ENCODE results near the gene ZNF428.

Gene ZNF428

DNA sequence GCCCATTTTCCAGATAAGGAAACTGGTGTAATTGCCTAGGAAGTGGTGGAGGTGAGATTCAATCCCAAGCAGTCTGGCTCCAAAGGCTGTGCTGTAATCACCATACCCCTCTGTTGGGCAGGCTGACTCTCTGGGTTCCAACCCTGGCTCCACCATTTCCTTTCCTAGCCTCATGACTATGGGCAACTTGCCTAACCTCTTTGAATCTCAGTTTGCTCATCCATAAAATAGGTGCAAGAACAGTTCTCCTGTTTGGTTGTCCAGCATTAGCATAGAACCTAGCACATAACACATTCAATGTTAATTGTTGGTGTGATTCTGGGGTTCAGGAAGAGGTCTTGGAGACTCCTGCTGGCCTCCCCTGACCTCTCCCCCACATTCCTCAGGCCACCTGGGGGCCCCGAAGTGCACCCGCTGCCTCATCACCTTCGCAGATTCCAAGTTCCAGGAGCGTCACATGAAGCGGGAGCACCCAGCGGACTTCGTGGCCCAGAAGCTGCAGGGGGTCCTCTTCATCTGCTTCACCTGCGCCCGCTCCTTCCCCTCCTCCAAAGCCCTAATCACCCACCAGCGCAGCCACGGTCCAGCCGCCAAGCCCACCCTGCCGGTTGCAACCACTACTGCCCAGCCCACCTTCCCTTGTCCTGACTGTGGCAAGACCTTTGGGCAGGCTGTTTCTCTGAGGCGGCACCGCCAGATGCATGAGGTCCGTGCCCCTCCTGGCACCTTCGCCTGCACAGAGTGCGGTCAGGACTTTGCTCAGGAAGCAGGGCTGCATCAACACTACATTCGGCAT lies 20.8 kb downstream of the ZNF428 start:
- peaks cover 5% of the 10 kb centered on the region for H3K27me3 Mint-ChIP-seq
- DNase-seq, result no peak
- H3K4me1 Mint-ChIP-seq, result peaks cover 39% of the 10 kb centered on the region
- peak overlapping the region; percentile 90 for H3K4me3 Mint-ChIP-seq
- H3K27ac Mint-ChIP-seq, result peak overlapping the region; percentile 68
- no peaks in the 10 kb centered on the region for H3K9me3 Mint-ChIP-seq
- H3K36me3 Mint-ChIP-seq, result peaks cover 27% of the 10 kb centered on the region
- CTCF ChIA-PET, result no interaction called here

DNA sequence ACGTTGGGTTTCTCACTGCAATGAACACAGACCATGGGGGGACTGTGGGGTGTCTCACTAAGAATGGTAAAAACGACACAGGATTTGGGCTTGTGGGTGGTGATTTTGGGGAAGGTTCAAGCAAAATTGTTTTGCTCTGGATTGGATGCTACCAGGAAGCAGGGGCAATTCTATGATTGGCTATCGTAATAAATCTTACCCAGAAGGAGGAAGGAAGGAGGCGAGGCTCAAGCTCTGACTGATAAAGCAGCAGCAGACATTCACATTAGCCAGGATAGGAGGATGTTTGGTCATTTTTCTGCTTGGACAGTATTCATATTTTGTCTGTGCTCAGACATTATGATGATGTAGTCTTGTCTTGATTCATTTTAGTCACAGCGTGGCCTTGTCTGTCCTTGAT lies 21.6 kb downstream of the ZNF428 start:
- H3K27ac Mint-ChIP-seq, result peak overlapping the region; percentile 98
- no peaks in the 10 kb centered on the region for H3K9me3 Mint-ChIP-seq
- peak overlapping the region; percentile 90 for H3K4me3 Mint-ChIP-seq
- CTCF ChIA-PET, result interaction anchor here (1.0 to 5.6 kb wide), 3 partner anchors 9 to 78 kb away, joined by 3 to 129 read pairs (median 11); no protein-coding TSS in a partner anchor
- H3K27me3 Mint-ChIP-seq, result peaks cover 5% of the 10 kb centered on the region
- H3K36me3 Mint-ChIP-seq, result peaks cover 31% of the 10 kb centered on the region
- peaks cover 43% of the 10 kb centered on the region for H3K4me1 Mint-ChIP-seq
- DNase-seq, result no peak

DNA sequence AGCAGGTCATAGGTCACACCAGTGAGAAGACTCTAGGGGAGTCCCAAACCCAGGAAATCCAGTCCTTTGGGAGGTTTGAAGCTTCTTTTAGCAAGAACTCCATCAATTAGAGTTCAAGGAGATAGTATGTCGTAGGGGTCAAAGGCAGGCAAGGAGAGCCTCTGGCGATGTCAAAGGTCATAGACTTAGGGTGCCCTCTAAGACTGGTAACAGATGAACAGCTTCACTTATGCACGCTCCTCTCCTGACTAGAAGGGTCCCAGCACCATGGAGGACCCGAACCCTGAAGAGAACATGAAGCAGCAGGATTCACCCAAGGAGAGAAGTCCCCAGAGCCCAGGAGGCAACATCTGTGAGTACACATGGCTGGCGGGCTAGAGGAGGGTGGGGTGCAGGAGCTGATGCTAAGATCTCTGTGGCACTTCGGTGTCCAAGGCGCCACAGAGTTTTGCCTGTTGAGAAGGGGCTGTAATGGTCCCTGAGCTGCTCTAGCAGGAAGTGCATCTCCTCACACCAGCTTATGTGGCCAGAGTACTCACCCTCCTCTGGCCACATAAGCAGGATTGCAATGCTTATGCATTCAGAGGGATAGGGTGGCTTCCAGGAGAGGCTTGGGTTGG lies 22.5 kb downstream of the ZNF428 start:
- Mint-ChIP-seq H3K27ac (peak overlapping the region; percentile 98), H3K36me3 (peaks cover 31% of the 10 kb centered on the region), H3K4me3 (peak overlapping the region; percentile 90), H3K9me3 (no peaks in the 10 kb centered on the region), H3K4me1 (peaks cover 43% of the 10 kb centered on the region), H3K27me3 (peaks cover 5% of the 10 kb centered on the region)
- DNase-seq, result peak; percentile 31
- CTCF ChIA-PET, result interaction anchor here (1.0 to 5.6 kb wide), 7 partner anchors 10 to 77 kb away, joined by 3 to 129 read pairs (median 20); partner anchors contain the start of genes PINLYP and XRCC1

DNA sequence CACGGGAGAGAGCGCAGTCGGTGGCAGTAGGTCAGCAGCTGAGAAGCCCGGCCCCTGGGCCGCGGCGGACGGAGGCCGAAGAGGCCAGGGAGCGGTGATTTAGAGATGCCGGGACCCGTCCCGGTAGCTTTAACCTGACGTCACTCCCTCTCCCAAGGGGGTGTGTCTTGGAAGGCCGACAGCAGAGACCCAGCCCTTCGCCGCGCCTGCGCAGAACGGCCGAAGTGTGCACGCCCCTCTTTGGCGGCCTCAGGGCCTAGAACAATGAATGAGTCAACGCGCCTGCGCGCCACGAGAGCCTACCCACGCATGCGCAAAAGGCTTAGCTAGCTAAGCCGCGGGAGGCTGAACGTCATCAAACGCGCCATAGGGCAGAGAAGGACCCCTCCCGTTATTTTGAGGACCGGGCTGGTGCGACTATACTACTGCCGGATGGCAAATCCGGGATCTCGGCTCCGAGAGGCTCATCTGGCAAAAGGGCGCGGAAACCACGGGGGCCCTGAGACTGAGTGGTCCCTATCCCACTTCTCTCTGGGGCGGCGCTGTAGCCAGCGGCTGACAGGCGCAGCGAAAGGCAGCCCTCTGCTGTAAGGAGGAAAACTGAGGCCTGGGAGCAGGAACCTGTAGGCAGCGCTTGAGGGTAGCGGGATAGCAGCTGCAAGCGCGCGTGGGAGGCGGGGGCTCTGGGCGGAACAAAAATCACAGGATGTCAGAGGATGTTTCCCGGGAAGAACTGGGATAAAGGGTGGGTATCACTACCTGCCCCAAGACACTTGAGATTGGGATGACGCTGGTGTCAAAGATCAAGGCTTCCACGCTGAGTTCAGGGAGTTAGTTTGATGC lies 23.2 kb downstream of the ZNF428 start, which contains the start of the genes IRGQ and ZNF576:
Gene IRGQ (minus strand): TSS at position 136 of the 843 bp plus-strand sequence. CDS start 796 bp downstream, outside the sequence.
Gene ZNF576 (plus strand): TSS at position 597 of the 843 bp plus-strand sequence. CDS start 514 bp downstream, outside the sequence.
- H3K4me1 Mint-ChIP-seq, result peaks cover 43% of the 10 kb centered on the region
- peak; percentile 100 for DNase-seq
- H3K27ac Mint-ChIP-seq, result peak within 1 kb of the TSS; percentile 98
- CTCF ChIA-PET, result interaction anchor here (1.2 to 5.6 kb wide), 9 partner anchors 14 to 149 kb away, joined by 3 to 129 read pairs (median 20); partner anchors contain the start of genes PINLYP and XRCC1
- H3K9me3 Mint-ChIP-seq, result no peaks in the 10 kb centered on the region
- H3K4me3 Mint-ChIP-seq, result peak within 1 kb of the TSS; percentile 90
- peaks cover 28% of the 10 kb centered on the region for H3K36me3 Mint-ChIP-seq
- H3K27me3 Mint-ChIP-seq, result peaks cover 5% of the 10 kb centered on the region

DNA sequence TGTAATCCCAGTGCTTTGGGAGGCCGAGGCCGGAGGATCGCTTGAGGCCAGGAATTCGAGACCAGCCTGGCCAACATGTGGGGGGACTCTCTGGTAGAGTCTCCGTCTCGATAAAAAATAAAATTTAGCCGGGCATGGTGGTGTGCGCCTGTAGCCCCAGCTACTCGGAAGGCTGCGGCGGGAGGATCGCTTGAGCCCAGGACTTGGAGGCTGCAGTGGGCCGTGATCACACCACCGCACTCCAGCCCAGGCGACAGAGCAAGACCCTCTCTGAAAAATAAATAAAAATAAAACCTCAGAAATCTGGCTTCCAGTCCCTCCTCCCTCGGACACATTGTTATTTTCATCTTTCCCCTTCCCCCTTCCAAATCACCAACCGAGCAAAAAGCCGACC lies 23.8 kb downstream of the ZNF428 start:
- Mint-ChIP-seq H3K9me3 (no peaks in the 10 kb centered on the region), H3K36me3 (peaks cover 33% of the 10 kb centered on the region), H3K27ac (peak overlapping the region; percentile 98), H3K4me3 (peak overlapping the region; percentile 90), H3K4me1 (peaks cover 47% of the 10 kb centered on the region), H3K27me3 (peaks cover 5% of the 10 kb centered on the region)
- DNase-seq, result no peak
- CTCF ChIA-PET, result interaction anchor here (1.2 to 5.6 kb wide), 11 partner anchors 13 to 157 kb away, joined by 3 to 129 read pairs (median 14); partner anchors contain the start of genes PINLYP, XRCC1 and ZNF575

DNA sequence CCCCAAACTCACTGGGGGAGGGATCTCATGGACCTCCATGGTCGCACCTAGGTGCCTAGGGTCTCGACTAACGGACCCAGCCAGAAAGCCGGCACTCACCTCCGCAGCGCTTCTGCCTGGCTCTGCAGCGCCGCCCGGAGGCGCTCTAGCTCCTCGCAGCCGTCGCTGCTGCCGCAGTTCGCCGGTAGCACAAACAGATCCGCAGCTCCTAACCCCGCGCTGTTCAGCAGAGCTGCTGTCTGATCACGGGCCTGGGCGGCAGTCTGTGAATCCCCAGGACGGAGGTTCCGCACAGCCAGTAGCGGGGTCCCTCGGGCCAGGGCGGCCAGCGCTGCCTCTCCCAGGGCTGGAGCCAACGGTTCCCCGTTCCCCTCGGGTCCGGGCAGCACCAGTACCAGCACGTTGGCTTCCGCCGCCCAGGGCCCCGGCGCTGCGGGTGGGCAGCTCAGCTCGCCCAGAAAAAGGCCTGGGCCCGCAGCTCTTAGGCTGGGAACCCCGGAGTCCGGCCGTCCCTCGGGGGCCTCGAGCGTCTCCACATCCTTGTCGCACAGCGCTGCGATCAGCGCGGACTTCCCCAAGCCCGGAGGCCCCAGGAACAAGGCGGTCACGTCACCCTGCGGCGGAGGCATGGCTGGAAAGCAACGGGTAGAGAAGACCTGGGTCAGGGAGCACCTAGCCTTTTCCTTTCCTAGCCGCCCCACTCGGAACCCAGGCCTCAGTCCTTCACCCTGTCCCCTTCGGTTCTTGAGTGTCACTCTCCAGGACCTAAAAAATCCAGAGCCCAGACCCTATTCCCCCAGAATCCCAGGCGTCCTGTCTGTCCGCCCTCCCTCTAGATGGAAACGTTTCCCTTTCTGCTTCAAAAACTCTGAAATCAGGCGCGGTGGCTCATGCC lies 24.5 kb downstream of the ZNF428 start:
- CTCF ChIA-PET, result interaction anchor here (0.6 to 5.6 kb wide), 36 partner anchors 9 to 190 kb away, joined by 3 to 129 read pairs (median 4); partner anchors contain the start of genes KCNN4, PINLYP, PLAUR and SMG9
- Mint-ChIP-seq H3K4me3 (peak overlapping the region; percentile 90), H3K4me1 (peaks cover 52% of the 10 kb centered on the region), H3K27me3 (peaks cover 5% of the 10 kb centered on the region), H3K9me3 (no peaks in the 10 kb centered on the region), H3K36me3 (peaks cover 32% of the 10 kb centered on the region), H3K27ac (peak overlapping the region; percentile 98)
- peak; percentile 83 for DNase-seq

DNA sequence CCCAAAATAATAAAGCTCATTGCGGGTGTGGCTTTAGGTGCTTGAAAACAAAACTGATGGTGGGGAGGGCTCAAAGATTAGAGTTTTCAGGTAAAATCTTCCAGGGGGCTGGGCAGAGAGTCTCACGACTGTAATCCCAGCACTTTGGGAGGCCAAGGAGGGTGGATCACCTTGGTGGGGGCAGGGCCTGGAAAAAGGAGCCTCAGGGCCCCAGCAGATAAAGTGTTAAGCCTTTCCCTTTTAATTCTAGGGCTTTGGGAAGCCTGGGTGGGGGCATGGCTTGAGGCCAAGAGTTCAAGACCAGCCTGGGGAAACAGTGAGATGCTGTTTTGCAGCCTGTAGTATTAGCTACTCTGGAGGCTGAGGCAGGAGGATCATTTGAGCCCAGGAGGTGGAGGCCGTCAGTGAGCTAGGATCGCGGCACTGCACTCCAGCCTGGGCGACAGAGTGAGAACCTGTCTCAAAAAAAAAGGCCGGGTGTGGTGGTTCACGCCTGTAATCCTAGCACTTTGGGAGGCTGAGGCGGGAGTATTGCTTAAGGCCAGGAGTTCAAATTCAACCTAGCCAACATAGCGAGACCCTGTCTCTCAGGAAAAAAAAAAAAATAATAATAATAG lies 25.2 kb downstream of the ZNF428 start:
- no peak for DNase-seq
- H3K4me1 Mint-ChIP-seq, result peaks cover 58% of the 10 kb centered on the region
- H3K9me3 Mint-ChIP-seq, result no peaks in the 10 kb centered on the region
- CTCF ChIA-PET, result interaction anchor here (0.6 to 5.6 kb wide), 34 partner anchors 9 to 191 kb away, joined by 3 to 129 read pairs (median 5); partner anchors contain the start of genes KCNN4, PINLYP, PLAUR and XRCC1
- H3K4me3 Mint-ChIP-seq, result peak overlapping the region; percentile 55
- no peak overlapping the region for H3K27ac Mint-ChIP-seq
- peaks cover 33% of the 10 kb centered on the region for H3K36me3 Mint-ChIP-seq
- peaks cover 5% of the 10 kb centered on the region for H3K27me3 Mint-ChIP-seq

DNA sequence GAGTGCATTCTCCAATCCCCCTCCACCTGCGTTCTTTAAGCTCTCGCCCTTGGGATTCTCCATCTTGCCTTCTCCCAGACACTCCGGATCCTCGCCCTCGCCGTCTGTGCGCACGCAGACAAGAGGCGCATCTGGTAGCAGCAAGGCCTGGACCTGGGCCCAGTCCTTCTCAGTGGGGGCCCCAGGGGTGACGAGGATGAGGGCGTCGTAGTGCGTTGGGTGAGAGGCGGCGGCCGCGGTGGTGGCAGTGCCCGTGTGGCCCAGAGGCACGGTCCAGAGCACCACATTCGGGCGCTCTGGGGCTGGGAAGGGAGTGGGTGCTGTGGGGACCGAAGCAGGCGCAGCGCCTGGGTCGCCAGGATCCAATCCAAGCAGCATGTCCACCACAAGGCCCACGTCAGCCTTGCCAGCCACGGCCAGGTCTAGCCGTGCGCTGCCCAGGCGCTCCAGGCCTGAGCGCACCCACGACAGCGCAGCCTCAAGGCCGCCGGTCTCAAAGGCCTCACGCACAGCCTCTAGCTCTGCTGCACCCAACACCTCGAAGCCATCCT lies 26.6 kb downstream of the ZNF428 start:
- Mint-ChIP-seq H3K36me3 (peaks cover 29% of the 10 kb centered on the region), H3K27me3 (peaks cover 5% of the 10 kb centered on the region), H3K4me3 (no peak overlapping the region), H3K9me3 (no peaks in the 10 kb centered on the region), H3K4me1 (peaks cover 47% of the 10 kb centered on the region), H3K27ac (no peak overlapping the region)
- no peak for DNase-seq
- CTCF ChIA-PET, result interaction anchor here (2.4 to 5.6 kb wide), 3 partner anchors 32 to 73 kb away, joined by 9 to 129 read pairs (median 24); no protein-coding TSS in a partner anchor

DNA sequence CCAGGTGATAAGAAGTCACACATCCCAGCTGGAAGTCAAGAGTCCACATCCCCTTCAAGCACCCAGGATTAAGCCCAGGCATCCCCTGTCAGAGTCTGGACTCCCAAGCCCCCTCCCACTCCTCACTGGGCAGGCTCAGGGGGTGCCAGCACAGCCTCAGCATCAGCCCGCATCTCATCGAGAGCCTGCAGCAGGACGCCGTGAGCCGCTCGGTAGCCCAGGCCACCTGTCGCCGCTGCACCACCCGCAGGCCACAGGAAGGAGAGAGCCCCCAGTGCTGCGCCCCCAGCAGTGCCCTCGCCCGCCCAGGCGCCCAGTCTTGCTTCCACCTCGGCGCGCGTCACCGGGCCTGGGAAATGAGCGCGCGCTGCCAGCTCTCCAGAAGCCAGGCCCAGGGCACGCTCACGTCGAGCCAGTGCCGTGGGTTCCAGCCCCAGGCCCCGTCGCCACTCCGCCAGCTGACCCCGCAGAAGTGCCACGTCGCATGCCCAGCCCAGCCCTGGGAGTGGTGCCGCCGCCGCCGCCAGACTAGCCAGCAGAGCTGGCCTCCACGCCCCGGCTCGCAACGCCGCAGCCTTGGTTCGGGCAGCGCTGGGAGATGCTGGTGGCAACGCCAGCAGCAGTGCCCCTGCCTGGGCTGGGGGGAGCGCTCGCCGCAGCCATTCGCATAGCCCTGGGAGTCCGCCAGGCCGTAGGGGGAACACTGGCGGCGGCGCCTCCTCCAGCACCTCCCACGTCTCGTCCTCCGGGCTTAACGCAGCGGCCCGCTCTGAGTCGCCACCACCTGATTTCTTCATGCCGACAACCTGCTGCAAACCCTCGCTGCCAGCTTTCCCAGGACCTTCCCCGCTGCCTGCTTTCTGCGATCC lies 27.3 kb downstream of the ZNF428 start:
- Mint-ChIP-seq H3K4me1 (peaks cover 40% of the 10 kb centered on the region), H3K36me3 (peaks cover 26% of the 10 kb centered on the region), H3K27me3 (peaks cover 5% of the 10 kb centered on the region), H3K27ac (no peak overlapping the region), H3K9me3 (no peaks in the 10 kb centered on the region), H3K4me3 (no peak overlapping the region)
- DNase-seq, result no peak
- CTCF ChIA-PET, result interaction anchor here (5.6 kb wide), 1 partner anchor 38 kb away, joined by 129 read pairs; no protein-coding TSS in a partner anchor

DNA sequence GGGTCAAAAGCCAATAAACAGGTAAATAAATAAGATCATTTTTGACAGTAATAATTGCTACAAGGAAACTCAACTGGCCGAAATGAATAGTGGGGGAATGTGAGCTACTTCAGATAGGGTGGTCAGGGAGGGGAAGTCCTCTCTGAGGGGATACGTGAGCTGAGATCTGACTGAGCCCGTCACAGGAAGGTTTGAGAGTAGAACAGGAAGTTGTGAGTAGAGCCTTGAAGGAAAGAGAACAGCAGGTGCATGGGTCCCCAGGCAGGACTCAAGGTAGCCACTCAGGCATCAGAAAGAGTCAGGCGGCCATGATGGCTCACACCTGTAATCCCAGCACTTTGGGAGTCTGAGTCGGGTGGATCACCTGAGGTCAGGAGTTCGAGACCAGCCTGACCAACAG lies 29.8 kb downstream of the ZNF428 start:
- H3K27me3 Mint-ChIP-seq, result no peaks in the 10 kb centered on the region
- peaks cover 19% of the 10 kb centered on the region for H3K36me3 Mint-ChIP-seq
- peaks cover 28% of the 10 kb centered on the region for H3K4me1 Mint-ChIP-seq
- no peak for DNase-seq
- no peak overlapping the region for H3K27ac Mint-ChIP-seq
- H3K4me3 Mint-ChIP-seq, result no peak overlapping the region
- CTCF ChIA-PET, result interaction anchor here (1.3 to 2.7 kb wide), 2 partner anchors 34 to 54 kb away, joined by 3 to 10 read pairs; no protein-coding TSS in a partner anchor
- H3K9me3 Mint-ChIP-seq, result no peaks in the 10 kb centered on the region

DNA sequence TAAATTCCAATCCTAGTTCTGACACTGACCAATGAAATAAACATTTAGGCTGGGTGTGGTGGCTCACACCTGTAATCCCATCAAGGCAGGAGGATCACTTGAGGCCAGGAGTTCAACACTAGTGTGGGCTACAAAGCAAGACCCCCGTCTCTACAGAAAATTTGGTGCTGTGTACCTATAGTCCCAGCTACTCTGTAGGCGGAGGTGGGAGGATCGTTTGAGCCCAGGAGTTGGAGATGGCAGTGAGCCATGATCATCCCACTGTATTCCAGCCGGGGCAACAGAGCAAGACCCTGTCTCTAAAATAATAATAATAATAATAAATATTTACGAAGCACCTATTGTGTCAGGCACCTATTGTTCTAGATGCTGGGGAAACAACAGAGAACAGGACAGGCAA lies 30.2 kb downstream of the ZNF428 start:
- no peaks in the 10 kb centered on the region for H3K9me3 Mint-ChIP-seq
- no peak for DNase-seq
- peaks cover 30% of the 10 kb centered on the region for H3K4me1 Mint-ChIP-seq
- H3K36me3 Mint-ChIP-seq, result peaks cover 19% of the 10 kb centered on the region
- H3K27ac Mint-ChIP-seq, result no peak overlapping the region
- no peaks in the 10 kb centered on the region for H3K27me3 Mint-ChIP-seq
- no peak overlapping the region for H3K4me3 Mint-ChIP-seq
- CTCF ChIA-PET, result interaction anchor here (0.7 to 2.7 kb wide), 3 partner anchors 34 to 157 kb away, joined by 3 to 10 read pairs (median 4); no protein-coding TSS in a partner anchor

All from activated naive CD4-positive, alpha-beta T cell treated with anti-CD3 and anti-CD28 coated beads, Interleukin-2, amount 10 ng/mL, durations not matched to agents 7 days and 5 days (primary cell).